ENCODE data around the gene CAMK2A. TPM values are rescaled to one million over a fixed set of nuclear protein-coding genes. Genes with fewer than 3 reads are reported as not detected.

CAMK2A gene
- total and polyA plus RNA-seq, 2 experiments from 2014 or later = 0.18 TPM; not detected in 1

DNA sequence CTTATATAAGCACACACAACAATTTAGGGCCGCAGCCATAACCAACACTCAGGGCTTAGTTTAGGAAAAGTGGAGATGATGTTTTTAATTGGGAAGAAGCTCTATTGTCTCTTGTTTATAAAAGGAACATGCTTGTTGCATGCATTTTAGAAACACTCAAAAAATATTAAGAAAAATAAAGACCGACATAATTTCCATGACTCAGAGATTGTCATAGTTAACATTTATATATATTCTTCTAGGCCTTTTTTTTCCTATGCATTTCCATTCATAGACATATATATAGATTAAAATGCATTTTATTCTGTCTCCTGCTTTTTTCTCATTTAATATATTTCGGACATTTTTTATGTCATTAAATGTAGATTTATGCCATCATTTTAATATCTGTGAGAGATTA lies 26.7 kb upstream of the CAMK2A start:
- no peak overlapping the region for H2AFZ ChIP-seq
- H3K4me2 ChIP-seq = no peak overlapping the region
- H3K79me2 ChIP-seq (replicated peaks; ENCODE audit: insufficient read depth) = no peaks in the 10 kb centered on the region
- no peak overlapping the region for H3K27ac Mint-ChIP-seq
- peaks cover 13% of the 10 kb centered on the region for H3K4me1 Mint-ChIP-seq
- H3K4me3 Mint-ChIP-seq = no peak overlapping the region
- no peak for DNase-seq (ENCODE audit: low spot score)
- H3F3A ChIP-seq (replicated peaks; ENCODE audit: low read depth) = no peaks in the 10 kb centered on the region
- no peaks in the 10 kb centered on the region for H3K36me3 Mint-ChIP-seq (ENCODE audit: low read depth)
- no peak overlapping the region for H3K27ac ChIP-seq (ENCODE audit: low read depth)
- H3K9me2 ChIP-seq (ENCODE audit: insufficient read depth) = no peaks in the 10 kb centered on the region
- no peaks in the 10 kb centered on the region for H4K20me1 ChIP-seq (replicated peaks; ENCODE audit: insufficient read depth)
- peaks cover 7% of the 10 kb centered on the region for H3K27me3 Mint-ChIP-seq (ENCODE audit: insufficient read depth, low read depth, poor library complexity)
- no peaks in the 10 kb centered on the region for H3K9me3 Mint-ChIP-seq
- no peak for ATAC-seq
- no peaks in the 10 kb centered on the region for H3K36me3 ChIP-seq (ENCODE audit: insufficient read depth)
- TF ChIP-seq, protein P1, sequence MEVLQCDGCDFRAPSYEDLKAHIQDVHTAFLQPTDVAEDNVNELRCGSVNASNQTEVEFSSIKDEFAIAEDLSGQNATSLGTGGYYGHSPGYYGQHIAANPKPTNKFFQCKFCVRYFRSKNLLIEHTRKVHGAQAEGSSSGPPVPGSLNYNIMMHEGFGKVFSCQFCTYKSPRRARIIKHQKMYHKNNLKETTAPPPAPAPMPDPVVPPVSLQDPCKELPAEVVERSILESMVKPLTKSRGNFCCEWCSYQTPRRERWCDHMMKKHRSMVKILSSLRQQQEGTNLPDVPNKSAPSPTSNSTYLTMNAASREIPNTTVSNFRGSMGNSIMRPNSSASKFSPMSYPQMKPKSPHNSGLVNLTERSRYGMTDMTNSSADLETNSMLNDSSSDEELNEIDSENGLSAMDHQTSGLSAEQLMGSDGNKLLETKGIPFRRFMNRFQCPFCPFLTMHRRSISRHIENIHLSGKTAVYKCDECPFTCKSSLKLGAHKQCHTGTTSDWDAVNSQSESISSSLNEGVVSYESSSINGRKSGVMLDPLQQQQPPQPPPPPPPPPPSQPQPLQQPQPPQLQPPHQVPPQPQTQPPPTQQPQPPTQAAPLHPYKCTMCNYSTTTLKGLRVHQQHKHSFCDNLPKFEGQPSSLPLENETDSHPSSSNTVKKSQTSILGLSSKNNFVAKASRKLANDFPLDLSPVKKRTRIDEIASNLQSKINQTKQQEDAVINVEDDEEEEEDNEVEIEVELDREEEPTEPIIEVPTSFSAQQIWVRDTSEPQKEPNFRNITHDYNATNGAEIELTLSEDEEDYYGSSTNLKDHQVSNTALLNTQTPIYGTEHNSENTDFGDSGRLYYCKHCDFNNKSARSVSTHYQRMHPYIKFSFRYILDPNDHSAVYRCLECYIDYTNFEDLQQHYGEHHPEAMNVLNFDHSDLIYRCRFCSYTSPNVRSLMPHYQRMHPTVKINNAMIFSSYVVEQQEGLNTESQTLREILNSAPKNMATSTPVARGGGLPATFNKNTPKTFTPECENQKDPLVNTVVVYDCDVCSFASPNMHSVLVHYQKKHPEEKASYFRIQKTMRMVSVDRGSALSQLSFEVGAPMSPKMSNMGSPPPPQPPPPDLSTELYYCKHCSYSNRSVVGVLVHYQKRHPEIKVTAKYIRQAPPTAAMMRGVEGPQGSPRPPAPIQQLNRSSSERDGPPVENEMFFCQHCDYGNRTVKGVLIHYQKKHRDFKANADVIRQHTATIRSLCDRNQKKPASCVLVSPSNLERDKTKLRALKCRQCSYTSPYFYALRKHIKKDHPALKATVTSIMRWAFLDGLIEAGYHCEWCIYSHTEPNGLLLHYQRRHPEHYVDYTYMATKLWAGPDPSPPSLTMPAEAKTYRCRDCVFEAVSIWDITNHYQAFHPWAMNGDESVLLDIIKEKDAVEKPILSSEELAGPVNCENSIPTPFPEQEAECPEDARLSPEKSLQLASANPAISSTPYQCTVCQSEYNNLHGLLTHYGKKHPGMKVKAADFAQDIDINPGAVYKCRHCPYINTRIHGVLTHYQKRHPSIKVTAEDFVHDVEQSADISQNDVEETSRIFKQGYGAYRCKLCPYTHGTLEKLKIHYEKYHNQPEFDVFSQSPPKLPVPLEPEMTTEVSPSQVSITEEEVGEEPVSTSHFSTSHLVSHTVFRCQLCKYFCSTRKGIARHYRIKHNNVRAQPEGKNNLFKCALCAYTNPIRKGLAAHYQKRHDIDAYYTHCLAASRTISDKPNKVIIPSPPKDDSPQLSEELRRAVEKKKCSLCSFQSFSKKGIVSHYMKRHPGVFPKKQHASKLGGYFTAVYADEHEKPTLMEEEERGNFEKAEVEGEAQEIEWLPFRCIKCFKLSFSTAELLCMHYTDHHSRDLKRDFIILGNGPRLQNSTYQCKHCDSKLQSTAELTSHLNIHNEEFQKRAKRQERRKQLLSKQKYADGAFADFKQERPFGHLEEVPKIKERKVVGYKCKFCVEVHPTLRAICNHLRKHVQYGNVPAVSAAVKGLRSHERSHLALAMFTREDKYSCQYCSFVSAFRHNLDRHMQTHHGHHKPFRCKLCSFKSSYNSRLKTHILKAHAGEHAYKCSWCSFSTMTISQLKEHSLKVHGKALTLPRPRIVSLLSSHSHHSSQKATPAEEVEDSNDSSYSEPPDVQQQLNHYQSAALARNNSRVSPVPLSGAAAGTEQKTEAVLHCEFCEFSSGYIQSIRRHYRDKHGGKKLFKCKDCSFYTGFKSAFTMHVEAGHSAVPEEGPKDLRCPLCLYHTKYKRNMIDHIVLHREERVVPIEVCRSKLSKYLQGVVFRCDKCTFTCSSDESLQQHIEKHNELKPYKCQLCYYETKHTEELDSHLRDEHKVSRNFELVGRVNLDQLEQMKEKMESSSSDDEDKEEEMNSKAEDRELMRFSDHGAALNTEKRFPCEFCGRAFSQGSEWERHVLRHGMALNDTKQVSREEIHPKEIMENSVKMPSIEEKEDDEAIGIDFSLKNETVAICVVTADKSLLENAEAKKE (CRISPR knock-in tag; IDR thresholded peaks at IDR 0.05) = no peak
- TF ChIP-seq STAT1 (IDR thresholded peaks at IDR 0.05; ENCODE audit: unreplicated experiment) (no peak), ZNF331 (CRISPR knock-in tag; IDR thresholded peaks at IDR 0.05; ENCODE audit: low read depth) (no peak), POLR2AphosphoS5 (IDR thresholded peaks at IDR 0.05; ENCODE audit: low read depth) (no peak), EZH2 (IDR thresholded peaks at IDR 0.05; ENCODE audit: low read depth, unreplicated experiment) (no peak), EZH2phosphoT487 (IDR thresholded peaks at IDR 0.05; ENCODE audit: unreplicated experiment) (no peak), JUNB (IDR thresholded peaks at IDR 0.05; ENCODE audit: unreplicated experiment) (no peak), NANOG (IDR thresholded peaks at IDR 0.05; ENCODE audit: borderline replicate concordance) (no peak), CREB1 (CRISPR knock-in tag; IDR thresholded peaks at IDR 0.05; ENCODE audit: low read depth) (no peak), ZNF114 (CRISPR knock-in tag; IDR thresholded peaks at IDR 0.05) (no peak)
- TF ChIP-seq, protein P2, sequence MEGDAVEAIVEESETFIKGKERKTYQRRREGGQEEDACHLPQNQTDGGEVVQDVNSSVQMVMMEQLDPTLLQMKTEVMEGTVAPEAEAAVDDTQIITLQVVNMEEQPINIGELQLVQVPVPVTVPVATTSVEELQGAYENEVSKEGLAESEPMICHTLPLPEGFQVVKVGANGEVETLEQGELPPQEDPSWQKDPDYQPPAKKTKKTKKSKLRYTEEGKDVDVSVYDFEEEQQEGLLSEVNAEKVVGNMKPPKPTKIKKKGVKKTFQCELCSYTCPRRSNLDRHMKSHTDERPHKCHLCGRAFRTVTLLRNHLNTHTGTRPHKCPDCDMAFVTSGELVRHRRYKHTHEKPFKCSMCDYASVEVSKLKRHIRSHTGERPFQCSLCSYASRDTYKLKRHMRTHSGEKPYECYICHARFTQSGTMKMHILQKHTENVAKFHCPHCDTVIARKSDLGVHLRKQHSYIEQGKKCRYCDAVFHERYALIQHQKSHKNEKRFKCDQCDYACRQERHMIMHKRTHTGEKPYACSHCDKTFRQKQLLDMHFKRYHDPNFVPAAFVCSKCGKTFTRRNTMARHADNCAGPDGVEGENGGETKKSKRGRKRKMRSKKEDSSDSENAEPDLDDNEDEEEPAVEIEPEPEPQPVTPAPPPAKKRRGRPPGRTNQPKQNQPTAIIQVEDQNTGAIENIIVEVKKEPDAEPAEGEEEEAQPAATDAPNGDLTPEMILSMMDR (conservative IDR thresholded peaks at IDR 0.05; ENCODE audit: low read depth in 2 of 2) = no peak
- TF ChIP-seq, protein P3, sequence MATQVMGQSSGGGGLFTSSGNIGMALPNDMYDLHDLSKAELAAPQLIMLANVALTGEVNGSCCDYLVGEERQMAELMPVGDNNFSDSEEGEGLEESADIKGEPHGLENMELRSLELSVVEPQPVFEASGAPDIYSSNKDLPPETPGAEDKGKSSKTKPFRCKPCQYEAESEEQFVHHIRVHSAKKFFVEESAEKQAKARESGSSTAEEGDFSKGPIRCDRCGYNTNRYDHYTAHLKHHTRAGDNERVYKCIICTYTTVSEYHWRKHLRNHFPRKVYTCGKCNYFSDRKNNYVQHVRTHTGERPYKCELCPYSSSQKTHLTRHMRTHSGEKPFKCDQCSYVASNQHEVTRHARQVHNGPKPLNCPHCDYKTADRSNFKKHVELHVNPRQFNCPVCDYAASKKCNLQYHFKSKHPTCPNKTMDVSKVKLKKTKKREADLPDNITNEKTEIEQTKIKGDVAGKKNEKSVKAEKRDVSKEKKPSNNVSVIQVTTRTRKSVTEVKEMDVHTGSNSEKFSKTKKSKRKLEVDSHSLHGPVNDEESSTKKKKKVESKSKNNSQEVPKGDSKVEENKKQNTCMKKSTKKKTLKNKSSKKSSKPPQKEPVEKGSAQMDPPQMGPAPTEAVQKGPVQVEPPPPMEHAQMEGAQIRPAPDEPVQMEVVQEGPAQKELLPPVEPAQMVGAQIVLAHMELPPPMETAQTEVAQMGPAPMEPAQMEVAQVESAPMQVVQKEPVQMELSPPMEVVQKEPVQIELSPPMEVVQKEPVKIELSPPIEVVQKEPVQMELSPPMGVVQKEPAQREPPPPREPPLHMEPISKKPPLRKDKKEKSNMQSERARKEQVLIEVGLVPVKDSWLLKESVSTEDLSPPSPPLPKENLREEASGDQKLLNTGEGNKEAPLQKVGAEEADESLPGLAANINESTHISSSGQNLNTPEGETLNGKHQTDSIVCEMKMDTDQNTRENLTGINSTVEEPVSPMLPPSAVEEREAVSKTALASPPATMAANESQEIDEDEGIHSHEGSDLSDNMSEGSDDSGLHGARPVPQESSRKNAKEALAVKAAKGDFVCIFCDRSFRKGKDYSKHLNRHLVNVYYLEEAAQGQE (IDR thresholded peaks at IDR 0.05; ENCODE audit: unreplicated experiment) = no peak
- TF ChIP-seq, protein P4, sequence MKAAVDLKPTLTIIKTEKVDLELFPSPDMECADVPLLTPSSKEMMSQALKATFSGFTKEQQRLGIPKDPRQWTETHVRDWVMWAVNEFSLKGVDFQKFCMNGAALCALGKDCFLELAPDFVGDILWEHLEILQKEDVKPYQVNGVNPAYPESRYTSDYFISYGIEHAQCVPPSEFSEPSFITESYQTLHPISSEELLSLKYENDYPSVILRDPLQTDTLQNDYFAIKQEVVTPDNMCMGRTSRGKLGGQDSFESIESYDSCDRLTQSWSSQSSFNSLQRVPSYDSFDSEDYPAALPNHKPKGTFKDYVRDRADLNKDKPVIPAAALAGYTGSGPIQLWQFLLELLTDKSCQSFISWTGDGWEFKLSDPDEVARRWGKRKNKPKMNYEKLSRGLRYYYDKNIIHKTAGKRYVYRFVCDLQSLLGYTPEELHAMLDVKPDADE (IDR thresholded peaks at IDR 0.05) = no peak
- no peaks in the 10 kb centered on the region for H3K4me1 ChIP-seq (ENCODE audit: insufficient read depth)
- no peaks in the 10 kb centered on the region for H3K27me3 ChIP-seq (ENCODE audit: insufficient read depth)
- no peak overlapping the region for H3K4me3 ChIP-seq
